Brain pericyte (primary cell): Measurements from ENCODE around the gene PDE5A.
A peak's percentile ranks its signal among the peaks of the same experiment; 100 is the strongest.

Source experiments
- DNase-seq: peaks from one replicate; pipeline ENCODE4 v3.0.0-alpha.2; 2012; ENCODE audit warnings: low read depth, low spot score

The PDE5A gene

GRCh38 chr4:119585771-119586170 lies 42.8 kb downstream of the PDE5A start:
- DNase-seq, result no peak

- DNase-seq, result no peak
Observed at GRCh38 chr4:119581190-119581873, 47.3 kb downstream of the PDE5A start.

GRCh38 chr4:119580293-119580692 lies 48.3 kb downstream of the PDE5A start:
- DNase-seq, result no peak

DNA sequence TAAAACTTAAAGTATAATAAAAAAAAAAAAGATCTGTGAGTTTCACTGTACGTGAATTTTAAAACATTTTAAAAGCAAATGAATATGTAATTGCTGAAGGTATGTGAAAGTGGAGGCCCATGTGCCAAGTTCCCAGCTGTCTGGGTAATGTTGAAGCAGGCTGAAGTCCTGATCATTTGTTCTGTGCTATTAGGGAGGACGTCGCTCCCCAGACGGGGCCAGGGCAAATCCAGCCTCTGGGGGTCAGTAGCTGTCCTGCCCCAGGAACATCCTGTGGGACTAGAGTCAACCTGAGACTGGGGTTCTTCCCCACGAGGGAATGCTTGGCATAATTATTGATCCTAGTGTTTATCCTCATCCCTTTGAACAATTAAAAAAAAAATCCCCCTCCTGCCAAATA lies 48.8 kb downstream of the PDE5A start:
- no peak for DNase-seq

GRCh38 chr4:119570401-119570800 lies 58.2 kb downstream of the PDE5A start:
- DNase-seq, result no peak

DNA sequence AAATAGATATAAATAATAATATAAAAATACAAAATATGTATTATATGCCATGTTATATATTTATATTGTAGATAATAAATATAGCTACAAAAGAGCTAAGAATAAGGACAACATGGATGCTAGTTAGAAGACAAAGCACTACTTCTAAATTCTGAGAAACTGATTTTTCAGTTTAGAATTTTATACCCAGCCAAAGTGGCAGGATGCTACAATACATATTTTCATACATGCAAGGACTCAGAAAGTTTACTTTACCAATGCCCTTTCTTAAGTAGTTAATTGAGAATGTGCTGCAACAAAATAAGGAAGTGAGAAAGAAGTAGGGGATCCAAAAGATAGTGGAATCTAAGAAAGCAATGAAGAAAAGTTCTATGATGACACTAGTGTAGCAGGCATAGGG lies 64.5 kb downstream of the PDE5A start:
- no peak for DNase-seq

DNA sequence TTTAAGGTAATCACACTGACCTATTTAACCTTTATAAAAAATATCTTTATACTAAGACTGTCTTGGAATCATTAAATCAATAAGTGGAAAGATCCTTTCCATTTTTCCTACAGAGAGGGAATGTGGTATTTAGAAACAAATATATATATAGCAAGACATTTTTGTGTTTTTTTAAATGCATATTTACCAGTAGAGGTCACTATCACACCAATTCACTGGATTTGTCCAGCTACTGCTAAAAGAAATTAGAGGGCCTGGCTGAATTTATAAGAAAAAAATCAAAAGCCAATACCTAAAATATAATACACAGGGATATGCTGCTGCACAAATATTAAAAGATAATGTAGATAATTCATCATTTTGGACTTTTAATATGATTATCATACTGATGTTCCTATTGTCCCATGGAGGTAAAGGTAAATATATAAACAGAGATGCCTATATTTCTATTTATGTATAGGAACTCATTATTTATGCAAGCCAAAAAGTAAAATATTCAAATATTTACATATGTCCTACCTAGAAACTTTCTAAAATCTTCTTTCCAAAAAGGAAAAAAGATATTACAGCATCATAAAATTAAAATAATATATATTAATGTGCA lies 69.5 kb downstream of the PDE5A start:
- DNase-seq, result no peak

- DNase-seq, result peak; percentile 8
Observed at GRCh38 chr4:119550857-119551532, 77.6 kb downstream of the PDE5A start.

DNA sequence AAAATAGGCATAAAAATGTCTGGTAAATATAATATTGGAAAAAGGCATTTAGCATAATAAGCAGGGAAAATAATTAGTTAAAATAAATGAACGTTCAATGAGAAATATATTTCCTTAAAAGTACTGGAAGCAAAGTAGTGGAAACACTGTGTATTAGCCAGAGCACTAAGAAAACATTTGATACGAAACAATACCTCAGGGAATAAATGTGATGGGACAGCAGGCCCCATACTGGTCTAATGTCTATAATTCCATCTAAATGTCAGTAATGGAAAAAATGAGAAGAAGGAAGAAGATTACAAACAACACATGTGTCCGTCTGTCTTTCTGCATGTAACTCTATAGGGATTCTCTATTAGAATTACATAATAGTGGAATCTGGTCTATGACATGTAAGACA lies 79.0 kb downstream of the PDE5A start:
- no peak for DNase-seq

DNA sequence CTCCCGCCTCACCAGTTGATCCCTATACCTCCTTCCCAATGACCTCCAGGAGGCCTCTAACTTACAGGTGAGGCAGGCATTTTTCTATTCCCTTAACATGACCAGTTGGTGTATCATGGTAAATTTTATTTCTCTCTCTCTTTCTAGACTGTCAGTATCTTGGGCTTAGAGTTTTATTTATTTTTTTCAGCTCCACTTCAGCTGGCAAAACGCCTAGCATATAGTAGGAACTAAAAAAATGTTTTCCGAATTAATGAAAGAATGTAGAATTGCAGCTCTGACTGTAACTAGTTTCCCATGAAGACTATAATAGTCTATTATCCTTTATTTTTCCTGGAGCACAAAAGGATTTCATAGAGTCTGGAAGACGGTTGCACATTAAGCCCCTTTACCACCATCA lies 84.8 kb downstream of the PDE5A start:
- DNase-seq, result no peak

DNA sequence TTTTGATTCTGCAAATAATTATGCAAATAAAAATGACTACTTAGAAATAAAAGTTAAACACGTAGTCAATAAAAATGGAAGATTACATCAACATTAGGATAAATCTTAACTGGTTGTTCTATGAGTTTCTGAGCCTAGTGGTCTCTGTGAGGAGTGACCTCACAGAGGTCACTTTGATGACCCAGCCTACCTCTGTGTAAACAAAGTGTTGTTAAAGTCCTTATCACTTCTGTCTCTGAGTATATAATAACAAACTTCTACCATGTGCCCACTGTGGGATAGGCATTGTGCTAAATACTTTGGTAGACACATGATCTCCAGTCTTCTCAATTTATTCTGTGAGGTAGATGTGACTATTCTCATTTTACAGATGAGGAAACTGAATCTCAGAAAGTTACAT lies 85.4 kb downstream of the PDE5A start:
- no peak for DNase-seq

- DNase-seq, result no peak
Observed at GRCh38 chr4:119540249-119540648, 88.4 kb downstream of the PDE5A start.

GRCh38 chr4:119537586-119537985 lies 91.0 kb downstream of the PDE5A start:
- DNase-seq, result no peak

- no peak for DNase-seq
Observed at GRCh38 chr4:119536572-119537528, 91.8 kb downstream of the PDE5A start.

DNA sequence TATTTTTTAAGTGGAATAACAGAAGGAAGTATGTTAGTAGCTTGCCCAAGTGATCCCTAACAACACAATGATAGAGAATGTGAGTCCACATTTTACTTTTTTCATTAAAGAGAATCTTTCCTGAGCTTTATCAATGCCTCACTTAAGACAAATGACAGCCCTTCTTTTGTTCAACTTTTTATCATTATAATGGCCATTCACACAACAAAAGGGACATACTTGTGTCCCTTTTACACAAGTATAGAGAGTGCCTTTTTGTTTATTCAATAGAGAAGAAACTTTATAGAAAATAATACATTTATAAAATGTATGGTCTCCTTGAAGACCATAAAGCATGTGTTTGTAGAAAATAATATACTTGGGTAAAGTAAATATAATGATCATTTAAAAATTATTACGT lies 96.3 kb downstream of the PDE5A start:
- DNase-seq, result no peak

GRCh38 chr4:119529788-119530187 lies 98.8 kb downstream of the PDE5A start:
- DNase-seq, result no peak

DNA sequence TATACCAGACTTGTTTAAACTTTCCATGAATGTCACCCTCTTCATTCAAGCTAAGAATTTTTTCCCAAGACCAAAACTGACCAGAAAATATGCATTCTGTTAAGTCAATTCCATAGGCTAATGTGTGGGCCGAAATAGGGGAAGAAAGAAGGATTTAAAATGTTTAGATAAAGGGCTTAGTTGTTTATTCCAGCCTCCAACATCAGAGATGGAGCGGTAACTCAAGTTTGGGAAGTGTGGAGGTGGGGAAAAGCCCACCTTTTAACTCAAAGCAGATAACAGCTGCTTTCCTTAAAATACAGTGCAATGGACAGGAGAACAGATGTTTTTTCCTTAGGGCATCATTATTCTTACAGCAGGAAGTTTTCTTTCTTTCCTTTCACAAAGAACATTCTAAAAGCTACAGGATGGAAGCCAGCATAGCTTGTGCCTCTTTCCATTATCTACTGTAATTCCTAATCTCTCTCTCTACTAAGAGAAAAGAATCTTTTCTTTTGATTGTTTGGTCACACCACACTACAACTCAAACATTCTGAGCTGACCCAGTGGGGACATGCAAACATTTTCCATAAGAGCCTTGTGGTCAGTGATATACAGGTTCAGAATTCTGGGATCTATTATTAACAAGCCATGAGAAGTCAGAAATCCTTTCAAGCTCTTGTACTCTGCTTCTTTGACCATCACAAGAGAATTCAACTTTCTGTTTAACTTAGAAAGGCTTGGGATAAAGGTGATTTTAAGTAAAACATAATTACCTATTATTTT lies 101.6 kb downstream of the PDE5A start:
- no peak for DNase-seq

- DNase-seq, result no peak
Observed at GRCh38 chr4:119525771-119526712, 102.6 kb downstream of the PDE5A start.

DNA sequence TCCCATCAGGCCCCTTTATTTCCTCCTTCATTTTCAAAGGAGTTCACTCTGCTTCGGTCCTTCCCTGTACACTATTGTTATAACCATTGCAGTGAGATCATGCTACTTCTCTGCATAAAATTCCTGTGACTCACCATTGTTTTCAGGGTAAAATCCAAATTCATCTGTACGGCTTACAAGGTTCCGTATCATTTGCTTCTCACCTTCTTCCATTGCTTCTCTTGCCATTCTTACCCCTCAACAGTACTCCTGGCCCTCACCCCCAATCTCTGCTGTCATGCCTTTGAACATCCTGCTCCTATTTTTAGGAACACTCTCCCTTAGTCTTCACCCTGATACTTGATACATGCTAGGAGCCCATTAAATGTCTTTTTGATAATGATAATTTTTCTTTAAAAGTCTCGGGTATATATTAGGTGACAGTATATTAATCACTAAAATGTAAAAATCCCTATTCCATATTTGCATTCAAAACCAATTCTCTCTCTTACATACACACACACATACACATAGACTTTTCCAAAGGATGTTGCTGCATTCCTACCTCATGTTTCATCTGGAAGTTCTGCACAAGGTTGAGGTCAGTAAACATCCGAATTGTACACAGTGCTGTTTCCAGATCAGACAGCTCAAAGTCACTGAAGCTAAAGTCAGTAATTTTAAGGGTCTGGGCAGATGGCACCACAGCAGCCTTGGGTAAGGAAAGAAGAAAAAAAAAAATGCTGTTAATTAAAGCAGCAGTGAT lies 103.4 kb downstream of the PDE5A start:
- DNase-seq, result no peak
